ENCODE data around the gene NUP93. TPM values are rescaled to one million over a fixed set of nuclear protein-coding genes. Genes with fewer than 3 reads are reported as not detected.

The NUP93 gene
- total and polyA plus RNA-seq, 2 experiments from 2014 or later = 139 to 187 TPM

GRCh38 chr16:56812884-56813283 lies 83.0 kb downstream of the NUP93 start:
- H3K4me3 Mint-ChIP-seq = no peak overlapping the region
- no peak for DNase-seq (ENCODE audit: low spot score)
- H3K9me3 Mint-ChIP-seq = no peaks in the 10 kb centered on the region
- no peaks in the 10 kb centered on the region for H3F3A ChIP-seq (replicated peaks; ENCODE audit: low read depth)
- no peaks in the 10 kb centered on the region for H3K27me3 ChIP-seq (ENCODE audit: insufficient read depth)
- no peak overlapping the region for H3K27ac Mint-ChIP-seq
- no peak overlapping the region for H3K27ac ChIP-seq (ENCODE audit: low read depth)
- 0 out of 2 replicates have a peak, but pooled peaks cover 12% of the 10 kb centered on the region for H3K79me2 ChIP-seq (replicated peaks; ENCODE audit: insufficient read depth)
- TF ChIP-seq STAT1 (IDR thresholded peaks at IDR 0.05; ENCODE audit: unreplicated experiment) = no peak
- no peak for TF ChIP-seq ZNF114 (CRISPR knock-in tag; IDR thresholded peaks at IDR 0.05)
- no peak for TF ChIP-seq REST (IDR thresholded peaks at IDR 0.05; ENCODE audit: unreplicated experiment)
- no peak for TF ChIP-seq ETS1 (IDR thresholded peaks at IDR 0.05)
- no peak for TF ChIP-seq ZNF331 (CRISPR knock-in tag; IDR thresholded peaks at IDR 0.05; ENCODE audit: low read depth)
- no peak for TF ChIP-seq NANOG (IDR thresholded peaks at IDR 0.05; ENCODE audit: borderline replicate concordance)
- no peak for TF ChIP-seq JUNB (IDR thresholded peaks at IDR 0.05; ENCODE audit: unreplicated experiment)
- ATAC-seq = no peak
- H3K9me2 ChIP-seq (ENCODE audit: insufficient read depth) = no peaks in the 10 kb centered on the region
- no peaks in the 10 kb centered on the region for H3K4me1 ChIP-seq (ENCODE audit: insufficient read depth)
- peaks cover 7% of the 10 kb centered on the region for H4K20me1 ChIP-seq (replicated peaks; ENCODE audit: insufficient read depth)
- no peak overlapping the region for H3K4me3 ChIP-seq
- no peaks in the 10 kb centered on the region for H3K4me1 Mint-ChIP-seq
- H3K27me3 Mint-ChIP-seq (ENCODE audit: insufficient read depth, low read depth, poor library complexity) = no peaks in the 10 kb centered on the region
- H3K36me3 Mint-ChIP-seq (ENCODE audit: low read depth) = no peaks in the 10 kb centered on the region; the same call in 2 of the 3 replicates
- no peak overlapping the region for H2AFZ ChIP-seq
- H3K36me3 ChIP-seq (ENCODE audit: insufficient read depth) = no peaks in the 10 kb centered on the region
- H3K4me2 ChIP-seq = no peak overlapping the region

- Mint-ChIP-seq H3K27me3 (ENCODE audit: insufficient read depth, low read depth, poor library complexity) (peaks cover under 1% of the 10 kb centered on the region), H3K4me1 (no peaks in the 10 kb centered on the region), H3K36me3 (ENCODE audit: low read depth) (peaks cover 2% of the 10 kb centered on the region; the same call in 2 of the 3 replicates), H3K27ac (no peak overlapping the region), H3K4me3 (no peak overlapping the region), H3K9me3 (no peaks in the 10 kb centered on the region)
- H3K4me2 ChIP-seq = no peak overlapping the region
- no peaks in the 10 kb centered on the region for H3K27me3 ChIP-seq (ENCODE audit: insufficient read depth)
- H3K4me3 ChIP-seq = no peak overlapping the region
- H3K79me2 ChIP-seq (replicated peaks; ENCODE audit: insufficient read depth) = 0 out of 2 replicates have a peak, but pooled peaks cover 16% of the 10 kb centered on the region
- H3K9me2 ChIP-seq (ENCODE audit: insufficient read depth) = no peaks in the 10 kb centered on the region
- H3K27ac ChIP-seq (ENCODE audit: low read depth) = peak overlapping the region; percentile 45; the same call in 1 of the 2 replicates
- ATAC-seq (no peak), DNase-seq (ENCODE audit: low spot score) (no peak)
- no peaks in the 10 kb centered on the region for H3K4me1 ChIP-seq (ENCODE audit: insufficient read depth)
- no peaks in the 10 kb centered on the region for H3K36me3 ChIP-seq (ENCODE audit: insufficient read depth)
- H2AFZ ChIP-seq = no peak overlapping the region
- H4K20me1 ChIP-seq (replicated peaks; ENCODE audit: insufficient read depth) = peaks cover 2% of the 10 kb centered on the region
- H3F3A ChIP-seq (replicated peaks; ENCODE audit: low read depth) = no peaks in the 10 kb centered on the region
- no peak for TF ChIP-seq REST (IDR thresholded peaks at IDR 0.05; ENCODE audit: unreplicated experiment)
These were observed 84.9 kb downstream of the NUP93 start for GRCh38 chr16:56814537-56815432.

Measured in GM23338 (cell line).